ENCODE measurements around the gene HIPK4. TPM values are rescaled to one million over a fixed set of nuclear protein-coding genes. Genes with fewer than 3 reads are reported as not detected.

The HIPK4 gene
- total RNA-seq, 1 experiment from 2014 or later: 0.74 TPM

GRCh38 chr19:40424637-40425449, 34.9 kb upstream of the HIPK4 start:
- no peak for TF ChIP-seq EZH2 (IDR thresholded peaks at IDR 0.05)
- no peak for TF ChIP-seq POLR2AphosphoS5 (IDR thresholded peaks at IDR 0.05; ENCODE audit: low read depth, low read length)
- TF ChIP-seq POLR2A (IDR thresholded peaks at IDR 0.05; ENCODE audit: borderline replicate concordance, extremely low read depth, insufficient read depth, insufficient read length): no peak
- TF ChIP-seq MAX (IDR thresholded peaks at IDR 0.05): no peak
- TF ChIP-seq ZNF274 (IDR thresholded peaks at IDR 0.05; ENCODE audit: low read depth, low read length): no peak
- TF ChIP-seq ATF3 (IDR thresholded peaks at IDR 0.05): no peak
- TF ChIP-seq ZBTB33 (IDR thresholded peaks at IDR 0.05; ENCODE audit: extremely low read depth, insufficient replicate concordance, low read length): no peak
- TF ChIP-seq RAD21 (IDR thresholded peaks at IDR 0.05; ENCODE audit: low read depth): no peak
- TF ChIP-seq JUND (IDR thresholded peaks at IDR 0.05): no peak
- no peak for TF ChIP-seq CBX3 (IDR thresholded peaks at IDR 0.05; ENCODE audit: low read depth)
- no peak for TF ChIP-seq EGR1 (IDR thresholded peaks at IDR 0.05; ENCODE audit: low read depth)
- no peak for TF ChIP-seq ZFX (IDR thresholded peaks at IDR 0.05)
- TF ChIP-seq CEBPB (IDR thresholded peaks at IDR 0.05; ENCODE audit: low read depth): no peak
- no peak for TF ChIP-seq YY1 (IDR thresholded peaks at IDR 0.05; ENCODE audit: extremely low read depth, insufficient replicate concordance, low read depth, low read length)
- no peak for TF ChIP-seq FOSL1 (IDR thresholded peaks at IDR 0.05; ENCODE audit: low read depth)
- TF ChIP-seq ELF1 (IDR thresholded peaks at IDR 0.05; ENCODE audit: borderline replicate concordance, low read depth): no peak
- CTCF ChIA-PET: interaction anchor here (0.6 kb wide), 1 partner anchor 9 kb away, joined by 3 read pairs; no protein-coding TSS in a partner anchor
- H3K4me2 ChIP-seq (ENCODE audit: low read length): peak overlapping the region; percentile 95
- H2AFZ ChIP-seq (ENCODE audit: low read depth, low read length, poor library complexity, severe bottlenecking): no peak overlapping the region
- ATAC-seq: no peak
- H3K4me3 ChIP-seq (replicated peaks in 1 of 2; ENCODE audit: low read depth in 1 of 2, low read length in 2 of 2): peak overlapping the region; percentile 65 to 84
- H3K9me3 ChIP-seq (ENCODE audit: control insufficient read depth in 1 of 2, insufficient read depth in 1 of 2, low read depth in 1 of 2, low read length in 2 of 2): no peaks in the 10 kb centered on the region
- H3K4me1 ChIP-seq (ENCODE audit: control insufficient read depth in 1 of 2, insufficient read depth in 2 of 2, low read length in 2 of 2): peaks cover 31 to 64% of the 10 kb centered on the region in 2 experiments
- RAD21 ChIA-PET (ENCODE audit: low non-redundant PET in 1 of 2, low total read pairs in 2 of 2, uncharacterized antibody in 2 of 2, unreplicated experiment in 2 of 2): no interaction called here
- POLR2A ChIA-PET: interaction anchor here (1.6 to 2.2 kb wide), 2 partner anchors 18 to 20 kb away, joined by 4 to 6 read pairs; partner anchors contain the start of gene SERTAD3
- intact Hi-C loops (cut with micrococcal nuclease): loop anchor here (1.0 to 5.0 kb wide), 2 partner anchors 18 to 177 kb away; partner anchors contain the start of gene LTBP4
- H3K27ac ChIP-seq (ENCODE audit: low read depth, low read length): peak overlapping the region; percentile 98
- DNase-seq (ENCODE audit: low read depth, low spot score): no peak
- peaks cover 35% of the 10 kb centered on the region for H3K79me2 ChIP-seq (ENCODE audit: insufficient read depth, low read length)
- no peaks in the 10 kb centered on the region for H3K27me3 ChIP-seq (ENCODE audit: insufficient read depth, low read length)
- BruUV-seq (replicated peaks): TSS peak; percentile 74
- peak overlapping the region; percentile 80 for H3K9ac ChIP-seq (ENCODE audit: low read length)
- H3K9me2 ChIP-seq (ENCODE audit: insufficient read depth): no peaks in the 10 kb centered on the region
- H4K20me1 ChIP-seq (ENCODE audit: insufficient read depth): no peaks in the 10 kb centered on the region
- peaks cover 5 to 13% of the 10 kb centered on the region in 2 experiments; a peak in 2 of 4 replicates for H3K36me3 ChIP-seq (ENCODE audit: control insufficient read depth in 1 of 2, insufficient read depth in 2 of 2, low read length in 2 of 2)

All from HCT116 (cell line).